Measurements from ENCODE around the gene ST7. TPM values are rescaled to one million over a fixed set of nuclear protein-coding genes. Genes with fewer than 3 reads are reported as not detected.

ST7 gene
- total and polyA plus RNA-seq, 8 donors, result 7.5 to 49.0 (median 16.1) TPM

- 69 to 85% (median 80%) methylated on average over 2 of the region's 2 CpGs for WGBS, 5 donors
- intact Hi-C loops (cut with DNase I; ENCODE audit: low total_unique reads), result no loop called here
- Histone ChIP-seq H3K27me3 (no peaks in the 10 kb centered on the region), H3K36me3 (peaks cover 0 to 55% (median 24%) of the 10 kb centered on the region in 4 donors), H3K27ac (no peak overlapping the region), H3K4me1 (peaks cover 0 to 5% (median 0%) of the 10 kb centered on the region in 4 donors), H3K9me3 (no peaks in the 10 kb centered on the region), H3K4me3 (no peak overlapping the region)
- TF ChIP-seq POLR2AphosphoS5 (IDR thresholded peaks at IDR 0.05), result no peak
- no peak for TF ChIP-seq CTCF (IDR thresholded peaks at IDR 0.05)
- no peak for TF ChIP-seq POLR2A (IDR thresholded peaks at IDR 0.05)
- no peak for TF ChIP-seq EP300 (IDR thresholded peaks at IDR 0.05)
- DNase-seq, result no peak
Observed at GRCh38 chr7:117134889-117135552, 181.7 kb downstream of the ST7 start.

GRCh38 chr7:117135553-117135891, 182.2 kb downstream of the ST7 start:
- Histone ChIP-seq H3K27me3 (no peaks in the 10 kb centered on the region), H3K36me3 (peaks cover 0 to 59% (median 27%) of the 10 kb centered on the region in 4 donors), H3K4me1 (peaks cover 0 to 5% (median 0%) of the 10 kb centered on the region in 4 donors), H3K4me3 (no peak overlapping the region), H3K9me3 (no peaks in the 10 kb centered on the region), H3K27ac (no peak overlapping the region)
- TF ChIP-seq POLR2AphosphoS5 (IDR thresholded peaks at IDR 0.05), result no peak
- no peak for TF ChIP-seq EP300 (IDR thresholded peaks at IDR 0.05)
- no peak for TF ChIP-seq POLR2A (IDR thresholded peaks at IDR 0.05)
- TF ChIP-seq CTCF (IDR thresholded peaks at IDR 0.05), result no peak
- intact Hi-C loops (cut with DNase I; ENCODE audit: low total_unique reads), result no loop called here
- WGBS, 5 donors, result 89 to 100% (median 100%) methylated on average over 1 of the region's 1 CpG
- DNase-seq, result no peak

GRCh38 chr7:117137868-117138267, 184.6 kb downstream of the ST7 start:
- peaks cover 0 to 62% (median 25%) of the 10 kb centered on the region in 4 donors for H3K36me3 ChIP-seq
- H3K27ac ChIP-seq, result no peak overlapping the region
- H3K4me1 ChIP-seq, result peaks cover 0 to 5% (median 0%) of the 10 kb centered on the region in 4 donors
- H3K4me3 ChIP-seq, result no peak overlapping the region
- intact Hi-C loops (cut with DNase I; ENCODE audit: low total_unique reads), result no loop called here
- no peaks in the 10 kb centered on the region for H3K27me3 ChIP-seq
- TF ChIP-seq POLR2AphosphoS5 (IDR thresholded peaks at IDR 0.05) (no peak), EP300 (IDR thresholded peaks at IDR 0.05) (no peak), POLR2A (IDR thresholded peaks at IDR 0.05) (no peak), CTCF (IDR thresholded peaks at IDR 0.05) (no peak)
- DNase-seq, result no peak
- no peaks in the 10 kb centered on the region for H3K9me3 ChIP-seq
- 91 to 98% (median 96%) methylated on average over 3 of the region's 3 CpGs for WGBS, 5 donors

GRCh38 chr7:117138495-117138894, 185.2 kb downstream of the ST7 start:
- Histone ChIP-seq H3K4me3 (no peak overlapping the region), H3K36me3 (peaks cover 0 to 62% (median 25%) of the 10 kb centered on the region in 4 donors), H3K27me3 (no peaks in the 10 kb centered on the region), H3K27ac (no peak overlapping the region), H3K9me3 (no peaks in the 10 kb centered on the region), H3K4me1 (peaks cover 0 to 5% (median 0%) of the 10 kb centered on the region in 4 donors)
- DNase-seq, result no peak
- TF ChIP-seq POLR2AphosphoS5 (IDR thresholded peaks at IDR 0.05) (no peak), EP300 (IDR thresholded peaks at IDR 0.05) (no peak), POLR2A (IDR thresholded peaks at IDR 0.05) (no peak), CTCF (IDR thresholded peaks at IDR 0.05) (no peak)
- WGBS, 5 donors, result 91 to 98% (median 95%) methylated on average over 3 of the region's 3 CpGs
- intact Hi-C loops (cut with DNase I; ENCODE audit: low total_unique reads), result no loop called here
